Colon (tissue), 2 donors: ENCODE results near the gene ZNF273.
"Not testable (repeated sequence)": the region's sequence is repeated elsewhere in the genome, so short reads cannot be mapped to it uniquely, and the experiment has no call there.

Experiments used
- FAIRE-seq: peaks from 2 replicates; lab custom pipeline; 2012; peaks lifted over from hg19 to GRCh38; lab: Jason Lieb, UNC
- donor health status: control.
- donor health status: control.

The ZNF273 gene

DNA sequence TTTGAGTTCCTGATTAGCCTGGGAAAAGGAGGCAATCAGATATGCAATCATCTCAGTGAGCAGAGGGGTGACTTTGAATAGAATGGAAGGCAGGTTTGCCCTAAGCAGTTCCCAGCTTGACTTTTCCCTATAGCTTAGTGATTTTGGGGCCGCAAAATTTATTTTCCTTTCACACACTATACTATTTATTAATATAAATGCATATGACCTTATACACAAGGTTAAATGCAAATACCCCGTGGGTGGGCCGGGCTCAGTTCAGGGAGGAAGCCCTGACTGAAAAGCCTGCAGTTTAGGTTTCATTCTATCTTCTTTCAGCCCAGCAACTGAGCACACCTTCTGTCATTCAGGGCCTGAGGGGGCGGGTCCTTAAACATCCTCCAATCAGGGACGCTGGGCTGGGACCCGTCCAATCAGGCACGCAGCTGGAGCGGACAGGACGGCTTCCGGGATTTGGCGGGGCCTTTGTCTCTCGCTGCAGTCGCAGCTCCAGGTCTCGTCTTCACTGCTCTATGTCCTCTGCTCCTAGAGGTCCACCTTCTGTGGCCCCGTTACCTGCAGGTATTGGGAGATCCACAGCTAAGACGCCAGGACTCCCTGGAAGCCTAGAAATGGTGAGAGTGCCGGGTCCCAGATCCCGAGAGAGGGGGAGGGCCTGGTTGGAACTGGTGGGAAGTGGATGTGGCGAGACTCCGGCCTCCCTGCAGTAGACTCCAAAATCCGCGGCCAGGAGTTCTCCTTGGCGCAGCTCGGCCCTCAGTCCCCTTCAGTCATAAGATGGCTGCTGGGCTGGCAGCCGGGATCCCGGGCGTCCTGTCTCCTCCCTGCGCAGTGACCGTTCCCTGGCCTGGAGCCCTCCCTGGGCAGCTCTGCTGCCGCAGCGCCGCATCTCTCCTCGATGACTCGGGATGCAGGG is at the start of gene ZNF273:
TSS of gene ZNF273 (plus strand) at position 468 of the 916 bp plus-strand sequence. CDS start at position 513, 45 bp downstream.
- FAIRE-seq = peak; percentile 97

DNA sequence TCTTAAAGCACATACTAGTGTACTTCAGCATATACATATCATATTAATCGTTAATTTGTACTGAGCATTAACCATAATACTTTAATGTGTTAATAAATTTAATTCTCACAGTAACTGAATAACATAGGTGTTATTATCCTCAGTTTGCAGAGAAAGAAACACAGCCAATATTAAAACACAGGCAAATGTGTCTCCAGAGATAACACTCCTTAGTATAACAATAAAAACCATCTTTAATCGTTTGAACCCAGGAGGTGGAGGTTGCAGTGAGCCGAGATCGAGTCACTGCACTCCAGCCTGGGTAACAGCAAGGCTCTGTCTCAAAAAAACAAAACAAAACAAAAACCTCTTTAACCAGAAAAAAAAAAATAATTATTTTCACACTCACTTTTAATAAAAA is 49.4 kb upstream of the ZNF273 start:
- FAIRE-seq = no peak

DNA sequence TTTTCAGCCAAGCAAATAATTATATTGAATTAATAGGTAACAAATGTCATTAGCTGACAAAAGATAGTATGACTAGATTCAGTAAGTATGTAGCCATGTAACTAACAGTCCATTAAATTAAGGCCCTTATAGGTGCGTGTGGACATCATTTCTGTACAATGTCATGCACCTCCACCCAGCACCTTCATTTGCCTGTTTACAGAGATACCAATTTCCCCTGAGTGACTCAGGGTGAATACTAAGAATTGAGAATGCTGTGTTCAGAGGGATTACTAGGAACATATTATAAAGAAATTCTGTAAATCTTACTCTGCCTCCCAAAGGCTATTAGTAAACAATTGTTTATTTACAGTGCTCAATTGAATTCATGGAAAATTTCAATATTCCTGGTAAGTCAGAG is 48.1 kb upstream of the ZNF273 start:
- no peak for FAIRE-seq

DNA sequence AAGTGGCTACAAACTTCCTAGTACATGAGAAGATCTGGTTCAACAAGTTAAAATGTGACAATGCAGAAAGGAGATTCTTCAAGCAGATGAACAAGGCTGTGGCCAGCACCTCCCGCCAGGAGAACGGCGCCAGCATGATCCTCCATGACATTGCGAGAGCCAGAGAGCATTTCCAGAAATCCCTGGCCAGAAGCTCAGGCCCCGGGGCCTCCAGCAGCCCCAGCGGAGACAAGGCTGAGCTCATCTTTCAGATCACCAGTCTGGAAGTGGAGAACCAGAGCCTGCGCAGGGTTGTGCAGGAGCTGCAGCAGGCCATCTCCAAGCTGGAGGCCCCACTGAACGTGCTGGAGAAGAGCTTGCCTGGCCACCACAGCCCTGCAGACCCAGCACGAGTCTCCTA is 40.1 kb upstream of the ZNF273 start:
- no peak for FAIRE-seq

DNA sequence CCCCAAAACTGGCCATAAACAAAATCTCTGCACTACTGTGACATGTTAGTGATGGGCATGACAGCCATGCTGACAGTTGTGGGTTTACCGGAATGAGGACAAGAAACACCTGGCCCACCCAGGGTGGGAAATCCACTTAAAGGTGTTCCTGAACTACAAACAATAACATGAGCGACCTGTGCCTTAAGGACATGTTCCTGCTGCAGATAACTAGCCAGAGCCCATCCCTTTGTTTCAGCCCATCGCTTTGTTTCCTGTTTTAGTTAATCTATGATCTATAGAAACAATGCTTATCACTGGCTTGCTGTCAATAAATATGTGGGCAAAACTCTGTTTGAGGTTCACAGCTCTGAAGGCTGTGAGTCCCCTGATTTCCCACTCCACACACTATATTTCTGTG is 39.5 kb upstream of the ZNF273 start:
- FAIRE-seq = not testable (repeated sequence)

DNA sequence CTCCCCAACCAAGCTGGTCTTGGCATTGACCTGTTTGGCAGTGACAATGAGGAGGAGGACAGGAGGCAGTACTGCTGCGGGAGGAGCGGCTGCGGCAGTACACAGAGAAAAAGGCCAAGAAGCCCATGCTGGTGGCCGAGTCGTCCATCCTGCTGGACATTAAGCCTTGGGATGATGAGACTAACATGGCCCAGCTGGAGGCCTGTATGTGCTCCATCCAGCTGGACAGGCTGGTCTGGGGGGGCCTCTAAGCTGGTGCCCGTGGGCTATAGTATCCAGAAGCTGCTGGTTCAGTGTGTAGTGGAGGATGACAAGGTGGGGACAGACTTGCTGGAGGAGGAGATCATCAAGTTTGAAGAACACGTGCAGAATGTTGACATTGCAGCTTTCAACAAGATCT is 39.1 kb upstream of the ZNF273 start:
- FAIRE-seq = no peak

DNA sequence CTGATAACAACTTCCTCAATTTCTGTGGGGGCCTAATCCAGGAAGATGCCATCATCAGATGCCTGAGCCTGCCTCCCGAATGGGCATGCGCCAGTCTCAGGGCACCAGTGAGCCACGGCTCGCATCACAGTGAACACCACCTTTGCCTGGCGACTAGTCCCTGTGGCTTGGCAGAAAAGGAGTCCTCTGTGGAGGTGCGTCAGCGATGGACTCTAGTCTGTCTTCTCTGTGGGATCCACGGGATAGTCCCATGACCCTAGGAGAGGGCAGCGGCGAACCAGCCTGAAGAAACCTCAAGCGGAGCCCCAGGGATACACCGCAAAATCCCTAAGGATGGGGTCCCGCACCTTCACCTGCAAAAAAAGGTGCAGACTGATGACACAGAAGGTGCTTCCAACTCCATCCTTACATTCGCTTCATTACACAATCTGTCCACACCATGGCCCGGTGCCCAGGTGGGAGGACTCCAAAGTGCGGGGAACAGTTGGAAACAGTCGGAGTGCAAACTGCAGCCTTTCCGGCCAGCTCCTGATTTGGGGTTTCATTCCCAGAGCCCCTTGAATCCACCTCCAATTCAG is 35.1 kb upstream of the ZNF273 start:
- no peak for FAIRE-seq

DNA sequence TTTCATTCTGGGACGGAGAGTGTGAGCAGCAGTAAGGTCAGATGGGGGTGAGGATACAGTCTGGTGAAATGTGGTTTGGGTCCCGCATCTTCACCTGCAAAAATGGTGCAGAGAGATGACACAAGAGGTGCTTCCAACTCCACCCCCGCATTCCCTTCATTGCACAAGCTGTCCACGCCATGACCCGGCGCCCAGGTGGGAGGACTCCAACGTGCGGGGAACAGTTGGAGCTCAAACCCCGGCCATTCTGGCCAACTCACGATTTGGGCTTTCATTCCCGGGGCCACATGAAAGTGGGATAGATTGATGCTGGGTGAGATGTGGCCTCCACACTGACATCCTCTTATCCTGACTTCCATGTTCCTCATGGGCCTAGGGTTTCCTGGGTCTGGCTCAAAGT is 34.6 kb upstream of the ZNF273 start:
- FAIRE-seq = no peak

DNA sequence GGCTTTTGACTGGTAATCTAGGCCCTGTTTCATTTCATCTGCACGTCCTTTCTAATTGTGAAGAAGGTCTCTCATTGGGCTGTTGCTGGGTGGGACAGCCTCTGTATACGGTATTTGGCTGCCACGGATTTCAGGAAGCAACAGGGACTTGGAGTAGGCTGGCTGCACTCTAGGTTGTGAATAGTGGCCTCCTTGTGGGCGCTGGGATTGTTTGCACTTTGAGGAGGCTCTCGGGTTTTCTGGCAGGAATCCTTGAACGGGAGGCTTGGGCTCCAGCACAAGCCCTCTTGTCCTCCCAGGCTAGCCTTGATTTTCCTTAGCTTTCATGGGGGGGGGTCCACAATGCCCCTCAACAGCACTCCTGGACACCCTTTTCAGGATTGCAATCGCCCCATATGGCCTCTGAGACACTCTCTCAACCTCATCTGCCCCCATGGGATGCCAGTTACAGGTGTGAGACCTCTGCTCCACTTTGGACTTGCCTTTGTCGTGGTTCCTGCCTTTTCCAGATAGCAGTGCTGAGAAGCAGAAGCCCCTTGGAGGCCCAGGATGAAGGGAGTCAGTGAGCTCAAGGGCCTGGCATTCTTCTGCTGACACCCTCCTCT is 33.9 kb upstream of the ZNF273 start:
- no peak for FAIRE-seq

DNA sequence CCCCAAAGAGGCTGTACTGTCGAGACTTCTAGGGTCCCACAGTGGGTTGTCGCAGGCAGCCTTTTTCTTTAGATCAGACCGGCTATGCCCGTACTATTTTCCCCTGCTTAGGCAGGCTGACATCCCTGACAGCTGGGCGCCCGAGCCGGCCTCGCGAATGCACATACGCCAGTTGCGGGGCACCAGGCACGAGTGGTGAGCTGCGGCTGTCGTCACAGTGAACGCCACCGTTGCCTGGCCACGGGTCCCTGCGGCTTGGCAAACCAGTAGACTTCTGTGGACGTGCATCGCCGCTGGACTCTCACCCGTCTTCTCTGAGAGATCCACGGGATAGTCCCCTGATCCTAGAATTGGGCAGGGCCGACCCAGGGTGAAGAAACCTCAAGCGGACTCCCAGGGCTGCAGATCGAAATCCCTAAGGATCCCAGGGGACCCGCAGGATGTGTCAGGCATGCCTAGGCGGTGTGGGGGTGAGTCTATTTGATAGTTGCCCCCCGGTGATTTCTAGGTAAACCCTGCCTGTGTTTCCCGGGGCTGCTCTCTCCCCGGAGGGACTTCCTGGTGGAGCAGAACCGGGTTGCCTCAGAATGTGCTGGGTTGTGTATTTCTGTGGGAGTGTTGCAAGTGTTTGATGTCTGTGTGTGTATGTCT is 33.0 kb upstream of the ZNF273 start:
- FAIRE-seq = no peak

DNA sequence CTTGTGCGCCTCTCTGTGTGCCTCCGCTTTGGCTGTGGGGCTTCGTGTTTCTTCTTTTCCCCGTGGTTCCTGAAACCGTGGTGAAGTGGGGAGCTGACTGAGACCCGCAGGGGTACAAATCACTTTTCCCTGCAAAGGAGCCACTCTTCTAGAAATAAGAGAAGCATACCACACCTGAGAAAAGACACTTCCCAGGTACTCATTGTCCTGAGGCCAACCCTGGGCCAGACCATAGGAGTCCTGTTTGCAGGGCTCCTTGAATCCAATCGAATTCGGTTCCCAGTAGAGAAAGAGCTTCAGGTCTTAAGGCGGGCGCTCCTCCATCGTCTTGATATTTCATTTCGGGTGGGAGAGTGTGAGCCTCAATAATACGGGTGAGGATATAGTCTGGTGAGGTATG is 32.4 kb upstream of the ZNF273 start:
- FAIRE-seq = no peak

DNA sequence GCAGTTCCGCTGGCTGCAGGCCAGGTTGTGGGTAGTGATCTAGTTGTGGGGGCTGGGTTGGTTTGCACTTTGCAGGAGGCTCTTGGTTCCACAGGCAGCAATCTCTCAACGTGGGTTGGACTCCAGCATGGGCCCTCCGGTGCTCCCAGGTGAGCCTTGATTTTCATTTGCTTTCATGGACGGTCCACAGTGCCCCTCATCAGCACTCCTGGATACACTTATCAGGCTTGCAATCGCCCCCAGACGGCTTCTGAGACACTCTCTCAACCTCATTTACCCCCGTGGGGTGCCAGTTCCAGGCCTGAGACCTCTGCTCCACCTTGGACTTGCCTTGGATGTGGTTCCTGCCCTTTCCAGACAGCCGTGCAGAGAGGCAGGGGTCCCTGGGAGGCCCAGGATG is 31.3 kb upstream of the ZNF273 start:
- FAIRE-seq = no peak

DNA sequence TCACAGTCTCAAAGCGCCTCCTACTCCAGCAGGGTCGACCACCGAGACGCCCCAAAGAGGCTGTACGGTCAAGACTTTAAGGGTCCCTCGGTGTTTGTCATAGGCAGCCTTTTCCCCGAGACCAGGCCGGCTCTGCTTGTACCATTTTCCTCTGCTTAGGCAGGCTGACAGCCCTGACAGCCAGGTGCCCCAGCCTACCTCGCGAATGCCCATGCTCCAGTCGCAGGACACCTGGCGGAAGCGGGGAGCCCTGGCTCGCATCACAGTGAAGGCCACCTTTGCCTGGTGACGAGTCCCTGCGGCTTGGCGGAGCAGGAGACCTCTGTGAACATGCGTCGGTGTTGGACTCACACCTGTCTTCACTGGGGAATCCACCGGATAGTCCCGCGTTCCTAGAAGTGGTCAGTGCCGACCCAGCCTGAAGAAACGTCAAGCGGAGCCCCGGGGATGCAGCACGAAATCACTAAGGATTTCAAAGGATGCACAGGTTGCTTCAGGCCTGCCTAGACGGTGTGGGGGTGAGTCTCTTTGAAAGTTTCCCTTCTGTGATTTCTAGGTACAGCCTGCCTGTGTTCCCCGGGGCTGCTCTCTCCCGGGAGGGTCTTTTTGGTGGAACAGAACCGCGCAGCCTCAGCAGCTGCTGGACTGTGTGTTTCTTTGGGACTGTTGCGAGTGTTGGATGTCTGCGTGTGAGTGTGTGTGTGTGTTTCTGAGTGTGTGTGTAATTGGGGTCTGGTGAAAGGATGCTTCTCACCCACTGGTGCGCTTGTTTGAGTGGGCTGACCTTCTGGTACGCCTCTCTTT is 30.5 kb upstream of the ZNF273 start:
- no peak for FAIRE-seq

DNA sequence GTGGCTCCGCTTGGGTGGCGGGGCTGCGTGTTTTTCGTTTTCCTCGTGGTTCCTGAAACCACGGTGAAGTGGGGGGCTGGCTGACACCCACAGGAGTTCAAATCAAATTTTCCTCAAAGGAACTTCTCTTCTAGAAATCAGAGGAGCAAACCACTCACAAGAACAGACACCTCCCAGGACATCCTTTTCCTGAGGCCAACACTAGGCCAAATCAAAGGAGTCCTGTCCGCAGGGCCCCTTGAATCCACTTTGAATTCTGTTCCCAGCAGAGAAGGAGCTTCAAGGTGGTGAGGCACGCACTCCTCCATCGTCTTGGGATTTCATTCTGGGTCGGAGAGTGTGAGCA is 29.9 kb upstream of the ZNF273 start:
- FAIRE-seq = no peak

DNA sequence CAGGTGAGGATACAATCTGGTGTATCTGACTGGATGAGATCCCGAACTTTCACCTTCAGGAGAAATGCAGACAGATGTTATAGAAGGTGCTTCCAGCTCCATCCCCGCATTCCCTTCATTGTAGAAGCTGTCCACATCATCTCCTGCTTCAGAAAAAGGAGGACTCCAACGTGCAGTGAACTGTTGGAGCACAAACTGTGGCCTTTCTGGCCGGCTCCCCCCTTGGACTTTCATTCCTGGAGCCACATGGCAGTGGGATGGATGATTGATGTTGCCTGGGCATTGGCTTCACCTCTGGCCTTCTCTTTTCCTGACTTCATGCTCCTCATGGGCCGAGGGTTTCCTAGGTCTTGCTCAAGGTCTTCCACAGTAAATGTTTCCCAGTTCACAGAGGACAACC is 29.6 kb upstream of the ZNF273 start:
- no peak for FAIRE-seq

DNA sequence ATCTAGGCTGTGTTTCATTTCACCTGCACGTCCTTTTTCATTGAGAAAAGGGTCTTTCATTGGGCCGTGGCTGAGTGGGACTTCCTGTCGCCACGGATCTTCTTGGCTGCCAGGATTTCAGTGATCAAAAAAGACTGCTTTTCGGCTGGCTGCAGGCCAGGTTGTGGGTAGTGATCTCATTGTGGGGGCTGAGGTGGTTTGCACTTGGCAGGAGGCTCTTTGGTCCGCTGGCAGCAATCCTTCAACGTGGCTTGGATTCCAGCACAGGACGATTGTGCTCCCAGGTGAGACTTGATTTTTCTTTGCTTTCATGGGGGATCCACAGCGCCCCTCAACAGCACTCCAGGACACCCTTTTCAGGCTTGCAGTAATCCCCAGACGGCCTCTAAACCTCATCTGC is 29.0 kb upstream of the ZNF273 start:
- no peak for FAIRE-seq

DNA sequence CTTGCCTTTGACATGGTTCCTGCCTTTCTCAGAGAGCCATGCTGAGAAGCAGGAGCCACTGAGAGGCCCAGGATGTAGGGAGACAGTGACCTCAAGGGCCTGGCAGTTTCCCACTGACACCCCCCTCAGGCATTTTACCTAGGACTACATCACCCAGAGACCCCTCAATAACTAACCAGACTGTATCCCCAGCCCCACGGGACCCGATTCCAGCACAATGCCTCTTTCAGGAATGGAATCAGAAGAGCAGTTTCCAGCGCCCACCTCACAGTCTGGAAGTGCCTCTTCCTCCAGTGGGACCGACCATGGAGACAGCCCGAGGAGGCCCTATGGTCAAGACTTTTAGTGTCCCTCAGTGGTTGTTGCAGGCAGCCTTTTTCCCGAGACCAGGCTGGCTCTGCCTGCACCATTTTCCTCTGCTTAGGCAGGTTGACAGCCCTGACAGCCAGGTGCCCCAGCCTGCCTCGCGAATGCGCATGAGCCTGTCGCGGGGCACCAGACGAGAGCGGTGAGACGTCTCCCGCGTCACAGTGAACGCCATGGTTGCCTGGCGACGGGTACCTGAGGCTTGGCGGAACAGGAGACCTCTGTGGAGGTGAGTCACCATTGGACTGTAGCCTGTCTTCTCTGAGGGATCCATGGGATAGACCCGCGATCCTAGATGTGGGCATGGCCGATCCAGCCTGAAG is 28.4 kb upstream of the ZNF273 start:
- FAIRE-seq = no peak

DNA sequence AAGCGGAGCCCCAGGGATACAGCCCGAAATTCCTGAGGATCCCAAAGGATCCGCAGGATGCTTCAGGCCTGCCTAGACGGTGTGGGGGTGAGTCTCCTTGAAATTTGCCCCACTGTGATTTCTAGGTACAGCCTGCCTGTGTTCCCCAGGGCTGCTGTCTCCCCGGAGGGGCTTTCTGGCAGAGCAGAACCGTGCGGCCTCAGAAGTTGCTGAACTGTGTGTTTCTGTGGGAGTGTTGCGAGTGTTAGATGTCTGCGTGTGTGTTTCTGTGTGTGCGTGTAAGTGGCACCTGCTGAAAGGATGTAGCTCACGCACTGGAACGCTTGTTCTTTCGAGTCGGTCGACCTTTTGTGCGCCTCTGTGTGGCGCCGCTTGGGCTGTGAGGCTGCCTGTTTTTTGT is 27.8 kb upstream of the ZNF273 start:
- no peak for FAIRE-seq

DNA sequence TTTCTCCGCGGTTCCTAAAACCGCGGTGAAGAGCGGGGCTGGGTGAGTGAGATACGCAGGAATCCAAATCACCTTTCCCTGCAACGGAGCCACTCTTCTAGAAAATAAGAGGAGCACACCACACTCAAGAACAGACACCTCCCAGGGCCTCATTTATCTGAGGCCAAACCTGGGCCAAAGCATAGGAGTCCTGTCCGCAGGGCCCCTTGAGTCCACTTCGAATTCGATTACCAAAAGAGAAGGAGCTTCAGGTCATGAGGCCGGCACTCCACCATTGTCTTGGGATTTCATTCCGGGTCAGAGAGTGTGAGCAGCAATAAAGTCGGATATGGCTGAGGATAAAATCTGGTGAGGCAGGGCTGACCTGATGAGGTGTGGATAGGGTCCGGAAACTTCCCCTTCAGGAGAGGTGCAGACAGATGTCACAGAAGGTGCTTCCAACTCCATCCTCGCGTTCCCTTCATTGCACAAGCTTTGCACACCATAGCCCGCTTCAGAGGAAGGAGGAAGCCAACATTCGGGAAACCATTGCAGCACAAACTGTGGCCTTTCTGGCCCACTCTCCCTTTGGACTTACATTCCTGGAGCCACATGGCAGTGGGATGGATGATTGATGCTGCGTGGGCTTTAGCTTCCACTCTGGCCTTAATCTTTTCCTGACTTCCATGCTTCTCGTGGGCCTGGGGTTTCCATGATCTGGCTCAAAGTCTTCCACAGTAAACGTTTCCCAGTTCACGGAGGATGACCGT is 27.2 kb upstream of the ZNF273 start:
- FAIRE-seq = no peak

DNA sequence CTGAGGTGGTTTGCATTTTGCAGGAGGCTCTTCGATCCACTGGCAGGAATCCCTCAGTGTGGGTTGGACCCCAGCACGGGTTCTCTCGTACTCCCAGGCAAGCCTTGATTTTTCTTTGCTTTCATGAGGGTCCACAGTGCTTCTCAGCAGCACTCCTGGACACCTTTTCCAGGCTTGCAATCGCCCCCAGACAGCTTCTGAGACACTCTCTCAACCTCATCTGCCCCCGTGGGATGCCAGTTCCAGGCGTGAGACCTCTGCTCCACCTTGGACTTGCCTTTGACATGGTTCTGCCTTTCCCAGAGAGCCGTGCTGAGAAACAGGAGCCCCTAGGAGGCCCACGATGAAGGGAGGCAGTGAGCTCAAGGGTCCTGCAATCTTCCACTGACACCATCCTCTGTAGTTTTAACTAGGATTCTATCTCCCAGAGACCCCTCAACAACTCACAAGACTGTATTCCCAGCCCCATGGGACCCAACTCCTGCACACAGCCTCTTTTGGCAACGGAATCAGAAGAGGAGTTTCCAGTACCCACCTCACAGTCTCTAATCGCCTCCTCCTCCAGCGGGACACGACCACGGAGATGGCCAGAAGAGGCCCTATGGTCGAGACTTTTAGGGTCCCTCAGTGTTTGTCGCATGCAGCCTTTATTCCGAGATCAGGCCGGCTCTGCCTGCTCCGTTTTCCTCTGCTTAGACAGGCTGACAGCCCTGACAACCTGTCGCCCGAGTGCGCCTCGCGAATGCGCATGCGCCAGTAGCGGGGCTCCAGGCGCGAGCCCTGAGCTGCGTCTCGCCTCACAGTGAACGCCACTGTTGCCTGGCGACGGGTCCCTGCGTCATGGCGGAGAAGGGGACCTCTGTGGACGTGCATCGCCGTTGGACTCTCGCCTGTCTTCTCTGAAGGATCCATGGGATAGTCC is 26.0 kb upstream of the ZNF273 start:
- FAIRE-seq = no peak
